HepG2 (cell line): ENCODE measurements around the gene PCNX1. TPM values are rescaled to one million over a fixed set of nuclear protein-coding genes. Genes with fewer than 3 reads are reported as not detected.
A peak's percentile ranks its signal among the peaks of the same experiment; 100 is the strongest.

Experiments used
- ATAC-seq: fragments of 200-7000 bp; cut with Tn5 transposase; 3 replicates; pipeline ENCODE4 v1.9.1; 2020; ENCODE audit warnings: mild to moderate bottlenecking, moderate library complexity
- BruUV-seq: library from RNA; stranded (reverse); fragments of 400-500 nt; replicated peaks from 2 replicates; lab custom pipeline; 2021; lab: Mats Ljungman, UMichigan
- CTCF ChIA-PET: fragments of 300-600 bp; formaldehyde crosslinking; extraction: SDS; loops from one replicate; lab custom pipeline; 2021; ENCODE audit warnings: low total read pairs, inconsistent platforms, low intra/inter-chr PET ratio; lab: Yijun Ruan, JAX
- POLR2A ChIA-PET: fragments of 350-600 bp; sonication (Branson Sonifier 250); formaldehyde crosslinking; loops from one replicate; lab custom pipeline; 2020; ENCODE audit warnings: antibody characterized with exemption, inconsistent platforms; lab: Yijun Ruan, JAX
- DNase-seq: peaks from one replicate; pipeline ENCODE4 v3.0.0-alpha.2; 2015; ENCODE audit warnings: low spot score
- FAIRE-seq: peaks from 3 replicates; lab custom pipeline; 2011; peaks lifted over from hg19 to GRCh38; lab: Jason Lieb, UNC
- H2AFZ ChIP-seq: one replicate; pipeline ENCODE4 v1.6.1; 2011; ENCODE audit warnings: low read length, inconsistent platforms
- H3K27ac ChIP-seq: fragments of 300-600 bp; 3 replicates; pipeline ENCODE4 v1.8.0; 2011; ENCODE audit warnings: mixed run types, mild to moderate bottlenecking, mixed read lengths, low read length, inconsistent platforms; ENCODE audit not compliant: insufficient read depth; ENCODE audit errors: extremely low read length
- H3K27me3 ChIP-seq, 2 experiments: fragments of 200-600 bp in 1 of 2; 2 replicates in 1 of 2; 3 replicates in 1 of 2; pipeline versions ENCODE4 v1.6.0 to v1.8.0; 2011; ENCODE audit warnings: low read length in 2 of 2, mild to moderate bottlenecking in 2 of 2, moderate library complexity in 2 of 2, inconsistent platforms in 1 of 2; ENCODE audit not compliant: insufficient read depth in 2 of 2, control insufficient read depth in 1 of 2
- H3K36me3 ChIP-seq, 2 experiments: fragments of 200-600 bp in 1 of 2; replicated peaks in 1 of 2; 2 replicates in 1 of 2; 3 replicates in 1 of 2; pipeline versions ENCODE4 v1.5.1 to v1.8.0; 2011; ENCODE audit warnings: low read length in 2 of 2, inconsistent platforms in 1 of 2; ENCODE audit not compliant: insufficient read depth in 2 of 2, control insufficient read depth in 1 of 2
- H3K4me1 ChIP-seq: 2 replicates; pipeline ENCODE4 v1.5.1; 2012; ENCODE audit warnings: low read length, inconsistent platforms; ENCODE audit not compliant: insufficient read depth
- H3K4me2 ChIP-seq: 2 replicates; pipeline ENCODE4 v1.6.0; 2011; ENCODE audit warnings: low read depth, low read length, inconsistent platforms
- H3K4me3 ChIP-seq, 3 experiments: fragments of 200-600 bp in 1 of 3; sonication (generic), shearing (Covaris generic) in 1 of 3; replicated peaks in 1 of 3; 2 replicates each; pipeline ENCODE4 v1.5.1; 2011 to 2016; ENCODE audit warnings: low read length in 3 of 3, inconsistent platforms in 2 of 3, low read depth in 2 of 3, mild to moderate bottlenecking in 2 of 3, control low read depth in 1 of 3, mixed read lengths in 1 of 3; ENCODE audit not compliant: insufficient read depth in 1 of 3
- H3K79me2 ChIP-seq: one replicate; pipeline ENCODE4 v1.6.1; 2011; ENCODE audit warnings: low read length, inconsistent platforms; ENCODE audit not compliant: insufficient read depth
- H3K9ac ChIP-seq: 2 replicates; pipeline ENCODE4 v1.6.0; 2011; ENCODE audit warnings: mild to moderate bottlenecking, low read depth, low read length, inconsistent platforms; ENCODE audit not compliant: insufficient read depth
- H3K9me3 ChIP-seq: 2 replicates; pipeline ENCODE4 v1.5.1; 2012; ENCODE audit warnings: mild to moderate bottlenecking, low read length
- H4K20me1 ChIP-seq: 2 replicates; pipeline ENCODE4 v1.6.0; 2011; ENCODE audit warnings: inconsistent platforms, mild to moderate bottlenecking, low read length, moderate library complexity; ENCODE audit not compliant: insufficient read depth
- CHD2 ChIP-seq: IDR thresholded peaks from 2 replicates; pipeline ENCODE4 v1.6.1; 2011; ENCODE audit warnings: low read depth, low read length, improper control_type of control experiment
- MAFF ChIP-seq: IDR thresholded peaks from 2 replicates; pipeline ENCODE4 v1.6.1; 2011; ENCODE audit warnings: low read depth, low read length, improper control_type of control experiment
- MAFK ChIP-seq, 2 experiments: IDR thresholded peaks in 1 of 2; conservative IDR thresholded peaks in 1 of 2; 2 replicates each; pipeline ENCODE4 v1.6.1; 2011; ENCODE audit warnings: improper control_type of control experiment in 2 of 2, low read length in 2 of 2
- MED8 ChIP-seq: sonication (generic); formaldehyde crosslinking; IDR thresholded peaks from 2 replicates; pipeline ENCODE4 v1.8.1; 2023; ENCODE audit warnings: mild to moderate bottlenecking, missing genetic modification reagents; ENCODE audit not compliant: insufficient replicate concordance
- ZNF33B ChIP-seq: sonication (generic); formaldehyde crosslinking; IDR thresholded peaks from 2 replicates; pipeline ENCODE4 v1.5.1; 2020; ENCODE audit warnings: mild to moderate bottlenecking, missing genetic modification reagents
- ZNF704 ChIP-seq: sonication (generic); formaldehyde crosslinking; IDR thresholded peaks from 2 replicates; pipeline ENCODE4 v1.8.1; 2023; ENCODE audit warnings: mild to moderate bottlenecking, inconsistent platforms, moderate library complexity, missing genetic modification reagents, borderline replicate concordance
- WGBS: methylation state at CpG from one replicate; pipeline ENCODE4 v1.1.6; 2017; ENCODE audit warnings: low lambda C conversion rate; 5-methylcytosine and 5-hydroxymethylcytosine counted together
- in situ Hi-C: cut with HindIII; loops from 2 replicates; pipeline ENCODE4 v1.10.0; 2017; ENCODE audit warnings: low pct_unique_long_range_greater_than_20kb; ENCODE audit not compliant: extremely low pct_ligation_motif_present
- intact Hi-C: fragments of 100-400 bp; cut with micrococcal nuclease; formaldehyde crosslinking; loops from one replicate; pipeline ENCODE4 v1.10.0; 2022; ENCODE audit not compliant: unreplicated experiment
- polyA plus RNA-seq, 8 experiments: library from polyadenylated mRNA; depleted of rRNA in 3 of 8; stranded (reverse) in 7 of 8; unstranded in 1 of 8; fragments of >200 nt; fragmentation: Illumina TruSeq in 4 of 8; extraction: Trizol in 4 of 8; gene quantifications; 2 replicates each; pipeline versions ENCODE4 v1.2.1 to v1.2.3, GENCODE V29; 2011 to 2016; ENCODE audit warnings: low read depth in 4 of 8, missing spikeins in 1 of 8, mixed read lengths in 1 of 8; ENCODE audit not compliant: insufficient read depth in 1 of 8
- total RNA-seq, 5 experiments: library from RNA; depleted of rRNA; stranded (reverse); fragments of >200 nt; fragmentation: Illumina TruSeq; extraction: Trizol; gene quantifications; 2 replicates each; pipeline ENCODE4 v1.2.3, GENCODE V29; 2016; ENCODE audit warnings: low read depth in 1 of 5

Gene PCNX1
- total and polyA plus RNA-seq, 2 of the 13 experiments (the other 11 are each of a cell fraction or from before 2014, with no cell fraction given) = 24.9 to 30.3 TPM

DNA sequence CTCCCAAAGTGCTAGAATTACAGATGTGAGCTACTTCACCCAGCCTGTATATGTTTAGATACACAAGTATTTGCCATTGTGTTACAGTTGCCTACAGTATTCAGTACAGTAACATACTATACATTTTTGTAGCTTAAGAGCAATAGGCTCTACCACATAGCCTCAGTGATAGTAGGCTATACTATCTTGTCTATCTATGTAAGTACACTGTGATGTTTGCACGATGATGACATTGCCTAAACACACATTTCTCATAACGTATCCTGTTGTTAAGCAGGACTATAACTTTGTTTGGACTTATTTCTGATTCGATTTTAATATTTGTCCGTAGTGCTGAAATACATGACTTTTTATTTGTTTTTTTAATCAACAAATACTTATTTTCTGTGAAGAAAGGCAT lies 129.2 kb downstream of the PCNX1 start (continued):
- no peak for TF ChIP-seq ZNF704 (CRISPR knock-in tag)

GRCh38 chr14:71048393-71048792 lies 141.1 kb downstream of the PCNX1 start:
- CTCF ChIA-PET = no interaction called here
- Histone ChIP-seq H3K4me2 (no peak overlapping the region), H3K27ac (no peak overlapping the region), H3K79me2 (peaks cover 1% of the 10 kb centered on the region), H3K4me1 (no peaks in the 10 kb centered on the region), H3K9ac (no peak overlapping the region), H3K9me3 (no peaks in the 10 kb centered on the region), H2AFZ (no peak overlapping the region), H4K20me1 (no peaks in the 10 kb centered on the region), H3K27me3 (no peaks in the 10 kb centered on the region), H3K36me3 (peaks cover 8 to 48% of the 10 kb centered on the region in 2 experiments), H3K4me3 (no peak overlapping the region)
- POLR2A ChIA-PET = no interaction called here
- no peak for TF ChIP-seq MED8 (CRISPR knock-in tag)
- no peak for TF ChIP-seq CHD2
- no peak for ATAC-seq
- FAIRE-seq = no peak
- BruUV-seq = TSS peak; percentile 13
- no peak for DNase-seq
- in situ Hi-C loops = no loop called here
- intact Hi-C loops = no loop called here

DNA sequence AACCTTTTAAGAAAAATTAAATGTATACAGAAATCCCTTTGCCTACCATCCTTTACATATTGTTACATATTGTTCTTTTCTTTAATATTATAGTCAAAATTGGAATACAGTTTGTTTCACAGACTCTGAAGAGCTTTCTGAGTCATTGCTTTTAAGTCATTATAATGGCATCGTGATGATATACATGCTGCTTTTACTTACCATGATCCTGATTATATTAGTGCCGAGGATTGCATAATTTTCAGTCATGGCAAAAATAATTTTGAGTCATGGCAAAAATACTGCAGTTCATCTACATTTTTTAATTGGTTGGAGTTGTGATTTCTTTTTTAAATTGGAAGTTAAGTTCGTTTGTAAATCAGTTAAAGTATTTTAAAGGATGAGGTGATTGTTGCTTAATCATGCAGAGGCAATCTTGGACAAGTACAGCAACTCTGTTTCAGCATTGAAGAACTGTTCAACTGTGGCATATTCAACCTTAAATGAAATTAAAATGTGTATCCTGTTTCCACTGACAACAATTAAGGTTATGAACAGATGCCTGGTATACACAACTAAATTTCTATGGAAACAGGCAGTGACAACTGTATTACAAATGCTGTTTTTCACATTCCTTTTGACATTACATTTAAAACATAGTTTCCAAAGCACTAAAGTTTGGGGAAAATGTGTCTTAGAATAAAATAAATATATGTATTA lies 142.3 kb downstream of the PCNX1 start:
- Histone ChIP-seq H3K27ac (no peak overlapping the region), H2AFZ (no peak overlapping the region), H3K36me3 (peaks cover 4 to 43% of the 10 kb centered on the region in 2 experiments), H3K27me3 (no peaks in the 10 kb centered on the region), H3K9me3 (no peaks in the 10 kb centered on the region), H4K20me1 (no peaks in the 10 kb centered on the region), H3K4me1 (no peaks in the 10 kb centered on the region), H3K9ac (no peak overlapping the region)
- ATAC-seq = no peak
- intact Hi-C loops = no loop called here
- FAIRE-seq = no peak
- no TSS peak for BruUV-seq
- POLR2A ChIA-PET = no interaction called here
- in situ Hi-C loops = no loop called here
- no peak for TF ChIP-seq ZNF33B (CRISPR knock-in tag)
- TF ChIP-seq MAFF = peak; percentile 40; the same call in 1 of the 2 replicates
- TF ChIP-seq MAFK (conservative IDR thresholded peaks at IDR 0.05 in 1 of 2, IDR thresholded peaks at IDR 0.05 in 1 of 2; ENCODE audit: low read length in 2 of 2) = peak in 1 of 2 experiments; percentile 64; a peak in 2 of 4 replicates
- TF ChIP-seq, all 625 proteins: peak for 2
- no peak overlapping the region for H3K4me3 ChIP-seq
- CTCF ChIA-PET = no interaction called here
- no peaks in the 10 kb centered on the region for H3K79me2 ChIP-seq
- WGBS = 94% methylated on average over 3 of the region's 3 CpGs
- no peak for DNase-seq
- no peak overlapping the region for H3K4me2 ChIP-seq
